OCI-LY3 (cell line): ENCODE results near the gene LGALS1.

Source experiments
- CTCF ChIP-seq: fragments of 200-600, 300-600 bp; sonication (generic); IDR thresholded peaks from 2 replicates; pipeline ENCODE4 v1.5.1; 2014; ENCODE audit warnings: antibody characterized with exemption, low read length, low read depth
- EZH2phosphoT487 ChIP-seq: fragments of 200-600 bp; shearing (Covaris generic); IDR thresholded peaks from 2 replicates; pipeline ENCODE4 v1.6.1; 2018; ENCODE audit warnings: antibody characterized with exemption, mixed run types, low read depth

GRCh38 chr22:37676736-37677492, 1.5 kb downstream of the LGALS1 start:
- no peak for TF ChIP-seq EZH2phosphoT487
- TF ChIP-seq CTCF = no peak
